Measurements from ENCODE around the gene MMP24.
A peak's percentile ranks its signal among the peaks of the same experiment; 100 is the strongest.
"Not testable (repeated sequence)": the region's sequence is repeated elsewhere in the genome, so short reads cannot be mapped to it uniquely, and the experiment has no call there.

Gene MMP24

DNA sequence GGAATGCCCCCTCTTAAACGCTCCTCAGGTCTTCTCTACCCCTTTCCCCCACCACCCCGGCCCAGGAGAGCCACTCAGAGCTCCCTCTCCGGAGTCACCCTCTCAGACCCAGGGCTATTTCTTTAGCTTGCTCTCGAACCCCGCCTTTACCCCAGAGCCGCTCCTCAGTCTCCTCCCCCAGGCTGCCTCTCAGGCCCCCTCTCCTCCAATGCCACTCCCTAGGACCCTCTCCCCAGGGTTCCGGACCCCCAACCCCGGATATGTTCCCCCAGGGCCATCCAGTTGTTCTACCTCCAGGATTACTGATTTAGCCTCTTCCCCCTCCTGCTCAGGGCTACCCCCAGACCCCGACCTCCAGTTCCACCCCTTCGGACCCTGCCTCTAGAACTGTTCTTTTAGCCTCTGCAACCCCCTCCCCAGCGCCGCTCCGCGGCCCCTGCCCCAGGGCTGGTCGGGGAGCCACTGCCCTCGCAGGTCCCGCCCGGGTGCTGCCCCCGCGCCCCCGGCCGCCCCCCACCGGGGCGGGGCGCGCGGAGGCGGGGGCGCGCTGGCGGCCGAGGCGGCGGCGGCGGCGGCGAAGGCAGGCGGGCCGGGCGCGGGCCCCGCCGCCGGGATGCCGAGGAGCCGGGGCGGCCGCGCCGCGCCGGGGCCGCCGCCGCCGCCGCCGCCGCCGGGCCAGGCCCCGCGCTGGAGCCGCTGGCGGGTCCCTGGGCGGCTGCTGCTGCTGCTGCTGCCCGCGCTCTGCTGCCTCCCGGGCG is at the start of gene MMP24:
Gene MMP24, plus strand, starts transcription at position 565 of the 758 bp plus-strand sequence. Its CDS starts 49 bp downstream, at position 614.
- no peak for DNase-seq

DNA sequence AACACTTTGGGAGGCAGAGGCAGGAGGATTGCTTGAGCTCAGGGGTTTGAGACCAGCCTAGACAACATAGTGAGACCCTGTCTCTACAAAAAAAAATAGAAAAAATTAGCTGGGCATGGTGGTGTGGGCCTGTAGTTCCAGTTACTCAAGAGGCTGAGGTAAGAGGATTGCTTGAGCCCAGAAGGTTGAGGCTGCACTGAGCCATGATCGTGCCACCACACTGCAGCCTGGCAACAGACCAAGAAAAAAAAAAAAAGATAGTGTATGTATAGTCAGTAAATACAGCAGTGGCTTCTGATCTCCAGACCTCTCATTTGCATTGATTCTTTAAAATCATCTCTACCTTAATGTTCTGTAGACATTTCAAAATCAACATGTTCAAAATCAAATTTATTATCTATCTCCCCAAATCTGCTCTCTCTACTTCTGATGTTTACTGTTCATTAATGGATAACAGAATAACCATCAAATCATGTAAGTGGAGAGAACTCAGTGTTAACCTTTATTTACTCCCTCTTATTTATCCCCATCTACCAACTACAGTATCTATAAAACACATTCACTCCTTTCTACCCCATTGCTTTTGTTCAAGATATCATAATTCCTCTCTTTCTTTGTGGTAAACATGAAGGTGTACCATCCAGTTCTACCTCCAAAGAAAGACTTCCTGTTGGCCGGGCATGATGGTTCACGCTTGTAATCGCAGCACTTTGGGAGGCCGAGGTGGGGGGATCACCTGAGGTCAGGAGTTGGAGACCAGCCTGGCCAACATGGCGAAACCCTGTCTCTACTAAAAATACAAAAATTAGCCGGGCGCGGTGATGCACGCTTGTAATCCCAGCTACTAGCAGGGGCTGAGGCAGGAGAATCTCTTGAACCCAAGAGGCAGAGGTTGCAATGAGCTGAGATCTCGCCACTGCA is 46.9 kb upstream of the MMP24 start:
- DNase-seq = no peak

GRCh38 chr20:35180266-35180665 is 46.2 kb upstream of the MMP24 start:
- DNase-seq = no peak

DNA sequence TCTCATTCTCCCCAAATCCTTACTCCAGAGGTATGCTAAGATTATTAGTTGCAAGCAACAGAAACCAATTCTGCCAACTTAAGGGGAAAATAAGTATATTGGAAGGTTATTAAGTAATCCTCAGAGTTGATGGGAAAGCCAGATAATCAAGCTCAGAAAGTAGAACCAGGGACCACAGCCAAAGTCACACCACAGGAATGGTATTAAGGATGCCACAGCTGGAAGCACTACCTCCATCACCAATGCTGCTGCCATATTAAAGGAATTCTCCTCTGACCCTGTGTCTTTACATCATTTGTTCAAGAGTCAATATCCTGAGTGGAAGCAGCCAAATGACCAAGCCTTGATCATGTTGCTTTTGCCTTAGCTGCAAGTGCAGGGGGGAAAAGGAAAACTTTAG is 44.8 kb upstream of the MMP24 start:
- no peak for DNase-seq

- DNase-seq = not testable (repeated sequence)
These were observed 39.7 kb upstream of the MMP24 start for GRCh38 chr20:35186691-35187289.

DNA sequence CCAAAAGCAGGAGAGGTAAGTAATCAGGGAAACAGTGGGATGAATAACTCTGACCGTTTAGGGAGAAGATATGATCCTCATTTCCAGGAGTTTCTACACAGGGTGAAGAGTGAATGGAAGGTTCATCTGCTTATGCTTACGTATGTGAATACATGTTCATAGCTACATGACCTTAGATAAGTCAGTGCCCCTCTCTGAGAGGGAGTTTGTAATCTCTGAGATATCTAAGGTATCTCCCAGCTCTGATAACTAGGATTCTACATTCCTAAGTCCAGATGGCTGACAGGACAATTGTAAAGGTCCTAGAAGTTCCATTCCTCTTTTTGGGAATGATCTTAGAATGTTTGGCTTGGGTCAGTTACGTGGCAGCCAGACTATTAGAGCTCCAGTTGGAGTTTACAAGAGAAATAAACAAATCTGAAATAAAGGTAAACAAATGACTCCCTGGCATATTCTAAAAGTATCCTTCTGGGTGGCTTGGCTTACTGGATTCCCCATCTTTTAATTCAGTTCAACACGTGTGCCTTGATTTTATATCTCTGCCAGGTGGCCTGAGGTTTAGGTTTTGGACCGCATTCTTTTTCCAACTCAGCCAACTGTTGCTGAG is 38.8 kb upstream of the MMP24 start:
- no peak for DNase-seq

GRCh38 chr20:35189223-35189622 is 37.3 kb upstream of the MMP24 start:
- DNase-seq = not testable (repeated sequence)

- no peak for DNase-seq
These were observed 35.9 kb upstream of the MMP24 start for GRCh38 chr20:35190556-35190955.

DNA sequence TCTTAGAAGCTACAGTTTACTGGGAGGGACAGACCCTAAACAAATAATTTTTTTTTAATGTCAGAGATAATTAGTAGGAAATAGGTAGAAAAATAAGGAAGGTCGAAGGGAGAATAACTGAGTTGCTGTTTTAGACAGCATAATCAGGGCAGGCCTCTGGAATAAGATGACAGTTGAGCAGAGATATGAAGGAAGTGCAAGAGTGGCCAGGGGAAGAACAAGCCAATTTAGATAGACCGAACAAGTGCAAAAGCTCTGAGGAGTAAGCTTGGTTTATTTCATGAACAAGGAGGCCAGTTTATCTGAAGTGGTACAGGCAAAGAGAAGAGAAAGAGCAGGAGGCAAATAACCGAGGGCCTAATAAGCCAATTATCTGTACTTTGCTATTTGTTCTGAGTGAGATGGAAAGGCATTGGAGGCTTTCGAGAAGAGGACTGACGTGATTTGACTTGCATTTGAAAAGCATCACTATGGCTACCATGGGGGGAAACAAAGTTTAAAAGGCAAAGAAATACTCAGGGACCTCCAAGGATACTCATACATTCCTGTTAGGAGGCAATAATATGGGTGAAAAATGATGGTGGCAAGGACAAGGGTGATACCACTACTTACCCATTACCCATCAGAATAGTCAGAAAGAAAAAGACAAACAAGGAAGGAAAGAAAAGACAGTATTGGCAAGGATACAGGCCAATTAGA is 34.9 kb upstream of the MMP24 start:
- DNase-seq = no peak

DNA sequence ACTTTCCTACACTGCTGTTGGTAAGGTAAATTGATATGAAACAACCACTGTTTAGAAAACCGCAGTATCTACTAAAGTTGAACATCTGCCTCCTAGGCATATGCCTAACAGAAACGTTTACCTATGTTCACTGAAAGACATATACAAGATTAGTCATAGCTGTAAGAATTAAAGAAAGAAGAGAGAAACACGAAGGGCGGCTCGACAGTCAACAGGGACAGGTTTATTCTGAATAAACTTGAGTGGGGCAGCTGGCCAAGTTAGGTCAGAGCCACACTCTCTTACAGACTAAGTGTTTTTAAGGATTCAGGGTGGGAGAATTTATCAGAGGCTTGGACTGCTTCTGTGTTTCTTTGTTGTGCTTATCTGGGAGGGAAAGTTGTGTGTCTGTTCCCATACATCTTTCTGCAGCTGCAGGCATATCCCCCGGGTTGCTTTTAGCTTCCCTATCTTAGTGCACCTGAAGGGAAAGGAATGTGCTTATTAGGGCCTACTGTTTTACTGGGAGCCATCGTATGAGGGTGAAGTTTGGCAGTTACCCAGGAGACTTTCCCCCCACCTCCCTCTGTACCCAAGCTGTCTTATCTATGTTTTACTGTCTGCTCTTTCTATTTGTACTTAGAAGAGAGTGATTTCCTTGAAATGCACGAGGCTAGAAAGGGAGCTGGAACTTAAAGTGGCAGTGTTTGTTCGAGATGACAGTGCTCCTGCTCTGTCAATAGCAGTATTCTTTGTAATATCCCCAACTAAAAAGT is 34.2 kb upstream of the MMP24 start:
- no peak for DNase-seq

- not testable (repeated sequence) for DNase-seq
These were observed 33.3 kb upstream of the MMP24 start for GRCh38 chr20:35193031-35193791.

GRCh38 chr20:35196313-35196712 is 30.2 kb upstream of the MMP24 start:
- DNase-seq = no peak

DNA sequence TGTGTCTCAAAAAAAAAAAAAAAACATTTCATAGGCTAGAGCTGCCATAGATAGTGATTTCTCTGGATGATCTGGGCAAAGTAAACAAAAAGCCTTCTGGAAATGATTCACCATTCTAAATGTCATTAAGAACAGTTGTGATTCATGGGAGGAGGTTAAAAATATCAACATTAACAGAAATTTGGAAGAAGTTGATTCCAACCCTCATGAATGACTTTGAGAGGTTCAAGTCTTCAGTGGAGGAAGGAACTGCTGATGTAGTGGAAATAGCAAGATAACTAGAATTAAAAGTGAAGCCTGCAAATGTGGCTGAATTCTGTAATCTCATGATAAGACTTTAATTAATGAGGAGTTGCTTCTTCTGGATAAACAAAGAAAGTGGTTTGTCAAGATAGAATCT is 26.8 kb upstream of the MMP24 start:
- DNase-seq = no peak

GRCh38 chr20:35200267-35200666 is 26.2 kb upstream of the MMP24 start:
- no peak for DNase-seq

GRCh38 chr20:35201467-35201866 is 25.0 kb upstream of the MMP24 start:
- not testable (repeated sequence) for DNase-seq

DNA sequence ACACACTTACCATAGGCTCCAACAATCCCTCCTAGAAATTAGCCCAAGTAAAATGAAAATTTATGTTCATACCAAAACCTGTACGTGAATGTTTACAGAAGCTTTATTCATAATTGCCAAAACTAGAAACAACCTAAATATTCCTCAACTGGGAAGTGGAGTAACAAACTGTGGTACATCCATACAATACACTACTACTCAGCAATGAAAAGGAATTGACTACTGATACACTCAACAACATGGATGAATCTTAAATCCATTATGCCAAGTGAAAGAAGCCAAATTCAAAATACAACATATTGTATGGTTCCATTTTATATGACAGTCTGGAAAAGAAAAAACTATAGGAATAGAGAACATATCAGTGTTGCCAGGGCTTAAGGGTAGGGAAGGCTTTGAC is 19.7 kb upstream of the MMP24 start:
- no peak for DNase-seq

GRCh38 chr20:35207950-35208611 is 18.4 kb upstream of the MMP24 start:
- DNase-seq = peak; percentile 76

DNA sequence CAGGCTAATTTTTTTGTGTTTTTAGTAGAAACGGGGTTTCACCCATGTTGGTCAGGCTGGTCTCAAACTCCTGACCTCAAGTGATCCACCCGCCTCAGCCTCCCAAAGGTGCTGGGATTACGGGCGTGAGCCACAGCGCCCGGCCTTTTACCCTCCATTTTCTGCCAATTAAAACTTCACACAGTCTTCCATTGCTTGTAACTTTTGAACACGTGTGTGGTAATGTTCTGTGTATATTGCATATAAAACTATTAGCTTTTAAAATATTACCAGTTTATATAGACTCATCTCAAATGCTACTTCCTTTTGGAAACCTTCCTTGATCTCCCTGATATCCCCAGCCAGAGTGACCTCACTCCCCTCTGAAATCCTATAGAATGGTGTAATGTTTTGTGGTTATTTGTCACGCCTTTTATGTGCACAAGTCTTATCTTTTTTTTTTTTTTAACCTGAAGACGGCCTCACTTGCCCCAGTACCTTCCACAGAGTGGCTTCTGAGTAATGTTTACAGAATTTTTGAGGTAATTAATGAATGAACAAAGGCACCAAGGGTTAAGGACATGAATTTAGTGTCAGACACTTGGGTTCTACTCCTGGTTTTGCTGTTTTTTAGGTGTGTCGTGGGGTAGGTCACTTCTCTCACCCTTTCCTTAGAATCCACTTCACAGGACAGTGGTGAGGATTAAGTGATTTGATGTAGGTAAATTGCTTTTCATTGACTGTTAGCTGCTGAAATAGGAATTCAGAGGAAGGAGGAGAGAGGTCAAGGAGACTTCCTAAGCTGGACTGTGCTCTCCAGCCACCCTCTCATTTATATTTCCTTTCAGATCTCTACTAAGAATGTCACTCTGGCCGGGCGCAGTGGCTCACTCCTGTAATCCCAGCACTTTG is 11.2 kb upstream of the MMP24 start:
- DNase-seq = no peak

- DNase-seq = no peak
These were observed 9.9 kb upstream of the MMP24 start for GRCh38 chr20:35216541-35216940.

Measured in activated T-cell treated with anti-CD3 and anti-CD28 coated beads for 4 hours (primary cell).